T-helper 9 cell (primary cell): ENCODE data around the gene STX10.
A peak's percentile ranks its signal among the peaks of the same experiment; 100 is the strongest.

ENCODE experiments used
- DNase-seq: peaks from one replicate; pipeline ENCODE4 v3.0.0-alpha.2; 2020

The STX10 gene

DNA sequence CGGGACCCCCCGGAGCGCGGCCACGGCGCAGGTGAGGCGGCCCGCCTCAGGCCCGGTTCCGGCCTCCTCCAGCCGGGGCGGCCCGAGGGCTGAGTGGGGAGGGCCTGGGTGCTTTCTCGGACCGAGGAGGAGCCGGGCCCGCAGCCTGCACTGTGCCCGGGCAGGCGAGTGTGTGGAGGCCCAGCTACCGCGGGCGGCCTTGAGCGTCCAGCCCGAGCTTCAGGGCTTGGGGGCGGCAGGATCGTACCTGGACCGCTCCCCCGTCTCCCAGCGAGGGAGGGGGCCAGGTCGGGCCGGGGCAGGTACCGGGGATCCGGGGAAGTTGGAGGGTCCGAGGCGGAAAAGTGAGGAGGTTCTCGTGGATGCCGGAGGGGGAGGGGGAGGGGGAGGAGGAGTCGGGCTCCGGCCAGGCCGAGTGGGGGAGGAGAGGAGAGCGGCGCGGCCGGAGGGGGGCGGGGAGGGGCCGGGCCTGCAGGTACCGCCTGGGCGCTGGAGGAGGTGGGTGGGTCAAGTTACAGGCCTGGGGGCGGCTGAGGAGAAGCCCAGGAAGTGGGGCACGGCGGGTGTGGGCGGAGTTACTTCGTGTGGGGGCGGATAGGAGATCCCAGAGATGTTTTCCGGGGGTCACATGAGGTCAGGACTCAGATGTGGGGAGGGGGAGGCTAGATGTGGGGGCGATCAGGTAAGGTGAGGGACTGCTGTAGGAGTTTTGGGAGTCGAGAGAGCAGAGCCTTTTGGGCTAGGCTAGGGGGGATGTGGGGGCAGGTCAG is 31.6 kb downstream of the STX10 start:
- no peak for DNase-seq

DNA sequence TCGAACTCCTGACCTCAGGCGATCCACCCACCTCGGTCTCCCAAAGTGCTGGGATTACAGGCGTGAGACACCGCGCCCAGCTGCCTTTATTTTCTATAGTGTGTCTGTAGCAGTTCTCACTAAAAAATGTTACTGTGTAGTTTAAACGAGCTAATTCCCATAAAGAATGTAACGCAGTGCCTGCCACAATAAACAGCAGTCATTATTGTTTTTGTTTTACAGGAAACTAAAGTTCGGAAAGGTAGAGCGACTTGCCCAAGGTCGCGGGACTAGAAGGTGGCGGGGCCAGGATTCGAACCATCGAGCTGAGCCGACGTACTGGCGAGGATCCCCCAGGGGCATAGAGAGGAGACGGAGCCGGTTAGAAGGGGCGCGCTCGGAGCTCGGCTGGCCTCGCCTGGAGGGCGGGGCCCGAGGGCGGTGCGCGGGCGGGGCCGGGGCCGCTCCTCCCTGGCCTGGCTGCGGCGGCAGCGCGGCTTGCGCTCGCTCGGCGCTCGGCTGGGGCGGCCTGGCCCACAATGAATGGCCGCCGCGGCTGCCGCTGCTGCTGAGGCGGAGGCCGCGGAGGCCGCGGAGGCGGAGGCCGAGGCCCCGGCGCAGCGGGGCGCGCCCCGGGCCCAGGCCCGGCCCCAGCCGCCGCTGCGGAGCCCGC is 32.3 kb downstream of the STX10 start, which contains the start of gene NACC1:
NACC1 (plus strand) TSS at position 493 of the 652 bp plus-strand sequence. CDS start 16,944 bp downstream, outside the sequence.
- peak; percentile 79 for DNase-seq

DNA sequence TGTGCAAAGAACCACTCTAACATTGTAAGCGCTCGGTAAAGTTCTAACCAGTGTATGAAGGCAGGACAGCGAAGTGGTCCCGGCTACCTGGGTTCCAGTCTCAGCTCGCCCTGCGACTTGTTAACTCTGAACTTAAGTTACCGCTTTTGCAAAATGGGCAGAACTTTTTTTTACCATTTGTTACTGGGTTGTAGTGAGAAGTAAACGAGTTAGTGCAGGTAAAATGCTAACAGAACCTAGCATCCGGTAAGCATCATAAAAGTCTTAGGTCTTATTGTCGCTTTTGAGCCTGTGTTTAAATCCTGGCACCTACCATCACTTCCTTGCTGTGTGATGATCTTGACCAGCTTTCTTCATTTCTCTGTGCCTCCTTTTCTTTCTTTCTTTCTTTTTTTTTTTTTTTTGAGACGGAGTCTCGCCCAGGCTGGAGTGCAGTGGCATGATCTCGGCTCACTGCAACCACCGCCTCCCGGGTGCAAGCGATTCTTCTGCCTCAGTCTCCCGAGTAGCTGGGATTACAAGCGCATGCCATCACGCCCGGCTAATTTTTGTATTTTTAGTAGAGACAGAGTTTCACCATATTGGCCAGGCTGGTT is 32.9 kb downstream of the STX10 start:
- DNase-seq = no peak

DNA sequence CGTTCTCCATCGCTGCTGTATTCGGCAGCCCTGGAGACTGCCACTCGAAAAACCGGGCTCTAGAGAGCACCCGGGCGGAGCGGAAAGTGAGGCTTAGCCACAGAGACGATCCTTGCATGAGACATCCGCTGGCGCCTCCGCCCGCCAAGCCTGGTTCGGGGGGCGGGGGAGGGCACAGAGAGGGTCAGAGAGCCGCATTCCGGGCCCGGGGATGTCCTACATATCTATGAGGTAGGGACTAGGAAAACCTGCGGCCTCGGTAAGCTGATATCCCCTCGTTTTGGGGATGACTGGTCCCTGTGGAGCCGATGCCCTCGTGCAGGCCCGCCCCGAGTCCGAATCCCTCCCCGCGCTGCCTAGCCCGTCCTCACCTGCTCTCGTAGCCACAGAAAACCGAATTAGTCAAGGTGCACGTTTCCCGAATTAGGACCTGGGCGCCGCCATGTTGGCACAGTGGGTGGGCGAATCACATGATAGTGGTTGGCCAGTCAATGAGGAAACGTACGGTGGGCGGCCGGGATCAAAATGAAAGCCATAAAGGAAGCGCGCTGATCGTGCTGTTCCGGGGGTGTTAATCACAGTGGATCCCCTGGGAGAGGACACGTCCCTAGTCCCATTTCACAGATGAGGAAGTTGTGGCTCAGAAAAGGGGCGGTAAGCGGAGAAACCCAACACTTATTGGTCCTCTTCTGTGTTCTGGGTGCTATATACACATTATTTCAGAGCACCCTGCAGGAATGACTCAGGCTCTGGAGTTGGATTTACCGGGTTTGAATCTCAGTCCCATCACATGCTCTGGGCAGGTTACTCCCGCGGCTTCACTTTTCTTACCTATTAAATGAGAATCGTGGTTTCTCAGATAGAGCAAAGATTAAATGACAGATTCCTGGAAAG is 33.6 kb downstream of the STX10 start, which contains the start of gene TRMT1:
TRMT1 (minus strand) TSS at position 459 of the 894 bp plus-strand sequence; CDS start at position 118, 341 bp downstream.
- DNase-seq = peak; percentile 87

DNA sequence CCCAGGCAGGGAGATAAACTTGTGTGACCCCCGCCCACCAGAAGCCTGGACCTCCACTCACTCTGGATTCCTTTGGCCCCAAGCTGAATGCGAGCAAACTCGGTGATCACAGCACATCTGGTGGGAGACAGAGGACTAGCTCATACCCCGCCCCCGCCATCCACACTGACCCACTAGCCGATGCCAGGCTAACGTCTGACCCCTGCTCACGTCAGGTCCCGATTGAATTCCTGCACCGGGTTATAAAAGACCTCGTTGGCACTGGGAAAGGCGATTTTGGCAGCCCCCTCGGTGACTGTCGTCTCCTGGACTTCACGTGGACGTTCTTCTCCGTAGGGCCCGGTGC is 34.3 kb downstream of the STX10 start:
- no peak for DNase-seq

DNA sequence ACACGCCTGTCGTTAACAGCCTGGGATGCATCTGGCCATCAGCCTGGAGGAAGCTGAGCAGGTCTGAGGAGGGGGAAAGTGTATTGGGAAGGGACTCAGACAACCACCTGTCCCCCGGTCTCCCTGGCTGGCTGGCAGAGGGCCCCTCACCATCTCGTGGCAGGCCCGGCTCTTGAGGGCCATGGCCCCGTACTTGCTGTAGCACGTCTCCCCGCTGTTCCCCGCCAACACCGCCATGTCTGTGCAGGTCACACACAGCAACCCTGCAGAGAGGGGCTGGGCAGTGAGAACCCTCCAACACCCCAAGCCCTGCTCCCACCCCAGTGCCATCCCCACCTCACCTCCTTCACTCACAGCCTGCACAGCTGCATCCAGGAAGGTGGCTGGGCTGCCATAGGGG is 37.6 kb downstream of the STX10 start:
- no peak for DNase-seq

DNA sequence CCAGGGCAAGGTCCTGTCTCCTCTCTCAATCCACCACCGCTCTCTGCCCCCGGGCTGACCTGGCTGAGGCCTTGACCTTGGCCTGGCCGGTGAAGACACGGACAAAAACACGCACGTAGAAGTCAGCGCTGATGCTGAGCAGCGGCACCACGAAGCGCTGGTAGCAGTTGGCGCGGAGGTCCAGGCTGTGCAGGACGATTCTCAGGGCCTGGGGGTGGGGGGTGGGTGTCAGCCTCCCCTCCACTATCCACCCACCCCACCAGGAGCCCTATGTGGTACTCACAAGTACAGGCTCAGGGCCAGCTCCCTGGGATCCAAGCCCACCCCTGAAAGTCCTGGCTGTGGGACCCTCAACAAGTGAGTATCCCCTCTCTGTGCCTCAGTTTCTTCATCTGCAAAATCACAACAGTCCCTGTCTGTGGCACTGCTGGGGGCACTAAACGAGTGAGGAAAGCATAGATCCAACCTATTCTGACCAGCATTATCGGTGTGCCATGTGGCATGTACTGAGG is 40.0 kb downstream of the STX10 start:
- no peak for DNase-seq

DNA sequence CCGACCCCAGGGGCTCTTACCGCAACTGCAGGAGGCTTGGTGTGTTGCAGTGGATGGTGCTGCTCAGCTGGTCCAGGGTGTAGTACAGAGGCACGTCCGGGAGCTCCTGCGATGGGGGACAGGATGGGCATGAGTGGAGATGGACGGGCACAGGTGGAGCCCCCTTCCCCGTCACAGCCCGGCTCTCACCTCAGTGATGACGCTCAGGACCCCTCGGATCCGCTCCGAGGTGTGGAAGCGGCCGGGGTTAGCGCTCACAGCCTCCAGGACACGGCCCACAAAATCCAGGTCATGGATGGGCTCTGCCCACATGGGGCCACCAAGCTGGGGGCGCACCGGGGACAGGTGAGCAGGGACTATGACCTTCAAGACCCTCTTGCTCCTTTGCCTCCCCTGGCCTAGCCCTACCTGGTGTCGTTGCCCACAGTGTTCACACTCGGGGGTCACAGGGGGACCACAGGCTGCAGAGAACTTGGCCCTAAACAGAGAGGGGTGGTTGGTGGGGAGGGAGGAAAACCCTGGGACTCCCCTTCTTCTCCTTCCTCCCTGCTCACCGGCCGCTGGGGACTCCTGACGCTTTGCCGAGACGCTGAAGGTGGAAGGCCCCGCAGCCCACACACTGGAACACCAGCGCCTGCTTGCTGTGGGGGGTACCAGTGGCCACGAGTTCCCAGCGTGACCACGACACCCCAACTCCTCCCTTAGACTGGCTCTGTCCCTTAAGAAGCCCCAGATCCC is 40.6 kb downstream of the STX10 start:
- DNase-seq = no peak

DNA sequence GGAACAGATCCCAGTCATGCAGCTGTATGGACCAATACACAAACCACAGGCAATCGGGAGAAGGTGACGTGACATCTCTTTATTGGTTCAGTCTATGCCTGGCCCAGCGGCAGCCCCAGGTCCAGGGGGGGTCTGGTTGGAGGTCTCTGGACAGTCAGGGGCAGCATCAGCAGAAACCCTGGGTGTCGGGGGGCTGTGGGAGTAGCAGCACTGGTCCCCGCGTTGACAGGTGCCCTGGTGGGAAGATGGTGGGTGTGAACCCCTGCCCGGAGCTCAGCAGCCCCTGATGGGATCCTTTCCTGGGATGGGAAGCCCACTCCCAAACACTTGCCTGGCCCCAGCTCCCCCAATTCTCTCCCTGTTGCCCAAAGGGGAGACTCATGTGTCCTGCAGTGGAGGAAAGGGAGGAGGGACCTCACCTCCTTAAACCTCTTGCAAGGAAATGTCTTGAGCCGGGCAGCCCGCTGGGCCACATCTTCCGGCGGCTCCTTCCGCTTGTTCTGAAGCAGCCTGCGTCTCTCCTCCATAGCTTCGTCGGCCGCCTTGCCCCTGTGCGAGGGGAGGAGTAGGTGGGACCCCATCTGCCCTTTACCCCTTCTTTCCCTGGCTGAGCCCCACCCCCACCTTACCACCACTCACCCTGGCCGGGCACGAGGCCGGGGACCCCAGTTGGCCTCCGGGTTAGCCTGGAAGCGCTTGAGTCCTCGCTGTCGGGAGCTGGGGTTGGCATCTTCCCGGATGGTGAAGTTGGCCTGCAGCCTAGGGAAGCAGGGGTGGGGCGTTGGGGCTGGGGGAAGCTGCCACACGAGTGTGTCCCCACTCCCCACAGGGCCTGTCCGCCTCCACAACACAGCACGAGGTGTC is 45.1 kb downstream of the STX10 start:
- no peak for DNase-seq

DNA sequence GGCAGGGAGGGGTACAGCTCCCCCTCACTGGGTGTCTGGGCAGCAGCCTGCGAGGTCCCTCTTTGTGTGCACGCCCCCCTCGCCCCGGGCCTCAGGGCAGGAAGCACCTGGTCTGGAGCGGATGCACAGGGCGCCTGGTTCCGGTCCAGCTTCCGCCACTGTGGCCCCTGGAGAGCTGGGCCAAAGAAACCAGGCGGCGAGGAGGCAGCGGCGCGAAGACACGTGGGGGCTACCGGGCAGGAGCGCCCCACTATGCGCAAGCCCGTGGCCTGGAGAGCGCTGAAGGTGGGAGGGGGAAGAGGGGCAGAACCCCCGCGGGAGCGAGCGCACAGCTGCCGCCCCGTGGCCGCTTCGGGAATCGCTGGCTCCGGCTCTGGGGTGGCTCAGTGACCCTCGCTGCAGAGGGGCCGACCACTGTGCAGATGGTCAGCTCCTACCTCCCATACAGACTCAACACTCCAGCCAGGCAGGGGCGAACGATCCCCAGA is 45.8 kb downstream of the STX10 start:
- DNase-seq = peak; percentile 64

DNA sequence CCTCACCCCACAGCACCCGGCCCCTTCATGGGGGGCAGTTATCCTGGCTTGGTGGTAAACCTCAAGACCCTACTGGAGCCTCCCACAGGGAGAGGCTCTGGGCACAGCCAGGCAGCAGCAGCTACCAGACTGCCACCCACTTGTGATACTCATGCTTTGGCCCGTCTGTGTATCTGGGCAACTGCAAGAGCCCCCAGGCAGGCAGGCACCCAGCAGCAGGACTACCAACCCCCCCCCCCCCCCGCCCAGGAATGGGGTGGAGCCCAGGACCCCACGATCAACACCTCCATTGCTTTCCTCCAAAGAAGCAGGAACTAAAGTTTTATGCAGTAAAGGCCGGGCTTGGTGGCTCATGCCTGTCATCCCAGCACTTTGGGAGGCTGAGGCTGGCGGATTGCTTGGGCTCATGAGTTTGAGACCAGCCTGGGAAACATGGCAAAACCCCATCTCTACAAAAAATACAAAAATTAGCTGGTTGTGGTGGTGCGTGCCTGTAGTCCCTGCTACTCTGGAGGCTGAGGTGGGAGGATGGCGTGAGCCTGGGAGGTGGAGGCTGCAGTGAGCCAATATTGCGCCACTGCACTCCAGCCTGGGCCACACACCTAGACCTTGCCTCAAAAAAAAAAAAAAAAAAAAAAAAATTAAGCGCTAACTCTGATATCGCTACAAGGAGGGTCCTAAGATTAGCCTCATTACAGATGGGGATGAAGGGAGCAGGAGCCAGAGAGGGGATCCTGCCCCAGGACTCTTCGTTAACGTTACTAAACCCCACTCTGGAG is 46.4 kb downstream of the STX10 start:
- no peak for DNase-seq

DNA sequence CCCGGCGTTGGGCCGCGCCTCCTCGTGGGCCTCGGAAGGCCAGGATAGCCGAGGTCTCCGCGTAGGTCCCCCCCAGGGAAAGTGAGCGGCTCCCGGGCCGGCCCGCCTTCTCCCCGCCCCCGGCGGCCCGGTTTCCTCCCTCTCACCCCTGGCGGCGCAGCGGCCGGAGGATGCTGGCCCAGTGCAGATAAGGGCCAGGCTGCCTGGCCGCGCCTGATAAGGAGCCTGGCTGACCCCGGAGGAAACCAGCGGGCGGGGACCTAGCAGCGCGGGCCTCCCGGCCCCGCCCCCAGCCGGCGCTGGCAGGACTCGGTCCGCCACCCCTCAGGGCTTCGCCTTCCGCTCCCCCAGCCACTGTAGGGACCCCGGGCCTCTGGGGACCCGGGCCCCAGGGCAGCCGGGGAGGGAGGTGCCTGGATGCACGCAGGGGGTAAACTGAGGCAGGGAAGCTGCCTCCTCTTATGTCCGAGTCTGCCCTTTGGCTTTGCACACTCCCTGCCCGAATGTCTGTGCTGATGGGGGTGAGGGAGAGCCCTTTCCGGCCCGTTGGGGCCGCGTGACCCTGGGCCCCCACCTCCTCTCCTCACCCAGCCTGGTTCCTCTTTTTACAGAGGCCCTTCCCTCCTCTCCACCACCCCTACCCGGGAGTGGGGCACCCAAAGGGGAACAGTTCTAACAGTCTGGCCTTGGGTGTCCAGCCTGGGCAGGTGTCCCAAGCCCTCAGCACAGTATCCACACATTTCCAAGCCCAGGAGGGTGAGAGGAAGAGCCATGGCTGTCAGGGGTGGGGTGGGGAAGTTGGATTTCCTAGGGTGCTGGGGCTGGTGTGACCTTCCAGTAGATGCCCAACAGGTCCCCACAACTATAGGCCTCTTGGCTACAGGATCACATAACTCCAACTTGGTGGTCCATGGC is 47.3 kb downstream of the STX10 start, which contains the start of gene LYL1:
LYL1 (minus strand) TSS at position 193 of the 915 bp plus-strand sequence. CDS start 1,687 bp downstream, outside the sequence.
- no peak for DNase-seq

DNA sequence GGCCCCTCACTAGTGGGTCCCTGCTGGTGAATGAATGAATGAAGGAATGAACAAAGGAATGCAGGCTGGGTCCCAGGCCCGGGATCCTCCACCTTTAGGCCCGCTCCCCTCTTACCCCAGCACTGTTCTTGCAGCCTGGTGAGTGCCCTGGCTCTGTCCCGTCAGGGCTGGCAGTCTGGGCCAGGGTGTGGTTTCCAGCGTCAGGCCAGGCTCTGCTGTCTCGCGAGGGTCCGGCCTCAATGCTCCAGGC is 47.8 kb downstream of the STX10 start:
- DNase-seq = no peak

DNA sequence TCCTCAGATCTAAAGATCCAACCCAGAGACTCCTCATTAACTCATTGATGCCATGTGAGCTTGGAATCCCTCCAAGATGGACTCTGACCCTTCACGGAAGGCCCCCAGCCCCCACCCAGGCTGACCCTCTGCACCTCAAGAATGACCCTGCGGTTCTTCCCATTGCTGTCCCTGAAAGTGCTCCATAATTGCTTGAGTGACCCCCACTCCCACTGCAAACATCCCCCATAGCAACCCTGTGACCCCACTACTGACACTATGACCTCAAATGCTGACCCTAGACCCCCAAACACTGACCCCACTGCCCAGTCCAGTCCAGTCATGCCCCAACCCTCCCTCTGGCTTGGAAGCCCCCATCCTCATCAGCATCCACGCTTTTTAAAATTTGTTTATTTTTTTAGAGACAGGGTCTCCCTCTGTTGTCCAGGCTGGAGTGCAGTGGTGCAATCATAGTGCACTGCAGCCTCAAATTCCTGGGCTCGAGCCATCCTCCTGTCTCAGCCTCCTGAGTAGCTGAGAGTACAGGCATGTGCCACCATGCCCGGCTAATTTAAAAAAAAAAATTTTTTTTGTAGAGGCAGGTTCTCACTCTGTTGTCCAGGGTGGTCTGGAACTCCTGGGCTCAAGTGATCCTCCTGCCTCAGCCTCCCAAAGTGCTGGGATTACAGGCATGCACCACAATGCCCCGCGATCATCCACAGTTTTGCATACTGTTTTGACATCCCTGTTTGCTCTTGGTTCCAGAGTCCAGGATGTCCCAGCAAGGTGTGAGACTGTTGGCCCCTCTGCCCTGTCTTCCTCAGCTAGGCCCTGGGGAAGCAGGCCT is 48.4 kb downstream of the STX10 start:
- no peak for DNase-seq

DNA sequence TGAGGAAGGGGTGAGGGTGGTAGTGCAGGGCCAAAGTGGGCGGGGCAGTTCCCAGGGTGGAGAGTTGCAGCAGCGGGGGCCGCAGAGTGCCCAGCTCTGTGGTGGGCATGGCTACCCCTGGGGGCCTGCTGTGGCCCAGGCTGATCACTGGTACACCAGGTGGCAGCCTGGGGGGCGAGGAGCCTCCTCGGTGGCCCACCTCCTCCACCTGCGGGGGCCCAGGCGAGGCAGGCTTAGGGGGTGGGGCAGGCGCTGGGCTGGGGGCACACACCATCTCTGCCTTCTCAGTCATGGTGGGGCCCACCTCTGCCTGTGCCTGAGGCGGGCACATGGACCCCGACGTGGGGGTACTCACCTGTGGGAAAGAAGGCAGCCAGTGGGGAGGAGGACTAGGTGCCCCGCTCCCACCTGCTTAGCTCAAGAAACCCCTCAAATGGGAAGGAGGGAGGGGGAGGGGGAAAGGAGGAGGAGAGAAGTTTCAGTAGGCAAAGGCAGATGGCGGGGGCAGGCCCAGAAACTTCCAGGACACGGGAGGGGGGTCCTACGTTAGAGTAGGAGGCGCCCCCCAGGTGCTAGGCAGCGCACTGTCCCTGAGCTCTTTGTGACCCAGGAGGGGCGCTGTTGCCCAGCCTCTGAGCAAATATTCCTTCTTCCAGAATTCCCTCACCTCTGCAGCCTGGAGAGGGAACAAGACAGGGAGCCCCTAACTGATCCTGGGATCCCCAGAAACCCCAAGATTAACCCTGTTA is 49.2 kb downstream of the STX10 start:
- no peak for DNase-seq

DNA sequence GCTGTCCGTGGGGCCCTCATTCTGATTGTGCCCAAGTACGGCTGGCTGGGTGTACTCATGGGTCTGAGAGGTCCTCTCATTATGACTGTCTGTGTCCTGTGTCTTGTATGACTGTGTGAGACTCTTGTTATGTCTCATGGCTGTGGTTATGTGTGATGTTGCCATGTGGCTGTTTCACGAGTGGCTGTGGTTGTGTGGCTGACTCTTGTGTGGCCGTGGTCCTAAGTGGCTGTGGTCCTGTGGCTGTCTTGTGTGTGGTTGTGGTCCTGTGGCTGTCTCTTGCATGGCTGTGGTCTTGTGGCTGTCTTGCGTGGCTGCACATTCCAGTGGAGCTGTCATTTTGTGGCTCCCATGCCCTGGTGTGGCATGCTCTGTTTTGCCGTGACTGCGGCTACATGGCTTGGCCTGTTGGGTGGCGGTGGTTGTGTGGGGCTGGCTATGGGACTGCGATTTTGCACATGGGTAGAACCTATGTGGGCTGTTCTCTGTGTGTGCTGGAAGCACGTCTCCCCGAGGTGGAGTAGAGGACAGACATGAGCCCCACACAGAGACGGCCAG is 50.1 kb downstream of the STX10 start:
- no peak for DNase-seq
